Endothelial cell of umbilical vein (primary cell): ENCODE measurements around the gene MAFF.

Experiments
- POLR2A ChIP-seq: IDR thresholded peaks from 2 replicates; pipeline ENCODE4 v1.6.1; 2012; ENCODE audit warnings: low read depth, mild to moderate bottlenecking, control low read depth, low read length
- TF ChIP-seq, protein P1 (sequence below), 2 donors: IDR thresholded peaks; 1 replicate in 1 of 2; 2 replicates in 1 of 2; pipeline ENCODE4 v1.5.1; 2011; ENCODE audit warnings: low read length in 2 of 2, mild to moderate bottlenecking in 2 of 2, moderate library complexity in 2 of 2, control low read depth in 1 of 2, inconsistent platforms in 1 of 2, low read depth in 1 of 2; ENCODE audit not compliant: insufficient read depth in 1 of 2; ENCODE audit errors: extremely low read depth in 1 of 2

DNA sequence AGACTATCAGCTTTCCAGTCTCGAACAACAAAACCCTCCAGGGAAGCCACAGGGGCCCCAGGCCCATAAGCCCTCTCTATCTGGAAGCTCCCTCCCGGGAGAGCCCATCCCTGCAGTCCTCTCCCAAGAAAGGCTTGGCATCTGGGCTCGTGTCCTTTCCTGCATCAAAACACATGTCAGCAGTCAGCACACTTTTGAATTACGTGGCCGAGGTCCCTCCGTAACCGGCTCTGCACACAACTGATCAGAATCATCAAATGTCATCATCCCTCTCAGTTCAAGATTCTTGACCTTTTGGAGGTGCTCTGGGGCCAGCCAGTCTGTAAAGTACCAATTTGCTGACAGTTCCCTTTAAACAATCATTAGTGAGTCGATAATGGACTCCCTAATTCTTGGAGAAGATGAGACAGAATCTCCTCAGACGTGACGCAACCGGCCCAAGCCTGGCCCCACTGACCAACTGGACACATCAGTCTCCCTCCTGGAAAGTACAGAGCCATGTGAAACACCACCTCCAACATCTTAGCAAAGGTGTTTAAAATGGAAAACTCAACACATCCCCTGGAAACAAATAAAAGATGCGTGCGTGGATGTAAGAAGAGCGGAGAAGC lies 33.6 kb downstream of the MAFF start:
- TF ChIP-seq, protein P1, sequence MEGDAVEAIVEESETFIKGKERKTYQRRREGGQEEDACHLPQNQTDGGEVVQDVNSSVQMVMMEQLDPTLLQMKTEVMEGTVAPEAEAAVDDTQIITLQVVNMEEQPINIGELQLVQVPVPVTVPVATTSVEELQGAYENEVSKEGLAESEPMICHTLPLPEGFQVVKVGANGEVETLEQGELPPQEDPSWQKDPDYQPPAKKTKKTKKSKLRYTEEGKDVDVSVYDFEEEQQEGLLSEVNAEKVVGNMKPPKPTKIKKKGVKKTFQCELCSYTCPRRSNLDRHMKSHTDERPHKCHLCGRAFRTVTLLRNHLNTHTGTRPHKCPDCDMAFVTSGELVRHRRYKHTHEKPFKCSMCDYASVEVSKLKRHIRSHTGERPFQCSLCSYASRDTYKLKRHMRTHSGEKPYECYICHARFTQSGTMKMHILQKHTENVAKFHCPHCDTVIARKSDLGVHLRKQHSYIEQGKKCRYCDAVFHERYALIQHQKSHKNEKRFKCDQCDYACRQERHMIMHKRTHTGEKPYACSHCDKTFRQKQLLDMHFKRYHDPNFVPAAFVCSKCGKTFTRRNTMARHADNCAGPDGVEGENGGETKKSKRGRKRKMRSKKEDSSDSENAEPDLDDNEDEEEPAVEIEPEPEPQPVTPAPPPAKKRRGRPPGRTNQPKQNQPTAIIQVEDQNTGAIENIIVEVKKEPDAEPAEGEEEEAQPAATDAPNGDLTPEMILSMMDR (IDR thresholded peaks at IDR 0.05; ENCODE audit: extremely low read depth in 1 of 2, insufficient read depth in 1 of 2, low read depth in 1 of 2, low read length in 2 of 2), result no peak
- TF ChIP-seq POLR2A, result no peak
